ENCODE results near the gene AGBL1. TPM values are rescaled to one million over a fixed set of nuclear protein-coding genes. Genes with fewer than 3 reads are reported as not detected.

The AGBL1 gene
- total RNA-seq, 4 donors from 2014 or later, result 0.32 to 0.40 TPM; not detected in 2

- Histone ChIP-seq H3K27me3 (no peaks in the 10 kb centered on the region), H3K4me1 (no peaks in the 10 kb centered on the region), H3K9me3 (no peaks in the 10 kb centered on the region), H3K27ac (no peak overlapping the region), H3K36me3 (no peaks in the 10 kb centered on the region), H3K4me3 (no peak overlapping the region)
- DNase-seq, result no peak
- no peak for TF ChIP-seq EP300 (IDR thresholded peaks at IDR 0.05; ENCODE audit: low read depth)
- no peak for TF ChIP-seq POLR2A (IDR thresholded peaks at IDR 0.05)
- WGBS, 2 donors (ENCODE audit: low coverage in 1 of 2), result 80% methylated on average over 7 of the region's 7 CpGs; no CpG with 5 or more reads in 1 of the 2 donors
- in situ Hi-C loops (cut with MboI; ENCODE audit: low pct_ligation_motif_present in 1 of 4, low pct_unique_long_range_greater_than_20kb in 1 of 4, low sequenced_read_pairs in 3 of 4) (no loop called here), intact Hi-C loops (cut with DNase I; ENCODE audit: low total_unique reads) (no loop called here)
These were observed 734.2 kb downstream of the AGBL1 start for GRCh38 chr15:86813892-86814291.

- WGBS, 2 donors (ENCODE audit: low coverage in 1 of 2), result 81% methylated on average over 1 of the region's 1 CpG; no CpG with 5 or more reads in 1 of the 2 donors
- intact Hi-C loops (cut with DNase I; ENCODE audit: low total_unique reads) (no loop called here), in situ Hi-C loops (cut with MboI; ENCODE audit: low pct_ligation_motif_present in 1 of 4, low pct_unique_long_range_greater_than_20kb in 1 of 4, low sequenced_read_pairs in 3 of 4) (no loop called here)
- H3K9me3 ChIP-seq, result no peaks in the 10 kb centered on the region
- no peaks in the 10 kb centered on the region for H3K4me1 ChIP-seq
- no peak for DNase-seq
- no peak overlapping the region for H3K27ac ChIP-seq
- H3K36me3 ChIP-seq, result no peaks in the 10 kb centered on the region
- no peaks in the 10 kb centered on the region for H3K27me3 ChIP-seq
- TF ChIP-seq CTCF (IDR thresholded peaks at IDR 0.05) (no peak), POLR2AphosphoS5 (IDR thresholded peaks at IDR 0.05) (no peak), POLR2A (IDR thresholded peaks at IDR 0.05) (no peak), EP300 (IDR thresholded peaks at IDR 0.05; ENCODE audit: low read depth) (no peak)
- no peak overlapping the region for H3K4me3 ChIP-seq
These were observed 749.6 kb downstream of the AGBL1 start for GRCh38 chr15:86829245-86829644.

GRCh38 chr15:86830304-86830703, 750.6 kb downstream of the AGBL1 start:
- DNase-seq, result no peak
- no peak for TF ChIP-seq EP300 (IDR thresholded peaks at IDR 0.05; ENCODE audit: low read depth)
- TF ChIP-seq POLR2AphosphoS5 (IDR thresholded peaks at IDR 0.05), result no peak
- no peak for TF ChIP-seq CTCF (IDR thresholded peaks at IDR 0.05)
- no peak for TF ChIP-seq POLR2A (IDR thresholded peaks at IDR 0.05)
- Histone ChIP-seq H3K27ac (no peak overlapping the region), H3K4me1 (no peaks in the 10 kb centered on the region), H3K9me3 (no peaks in the 10 kb centered on the region), H3K27me3 (no peaks in the 10 kb centered on the region), H3K4me3 (no peak overlapping the region), H3K36me3 (no peaks in the 10 kb centered on the region)
- intact Hi-C loops (cut with DNase I; ENCODE audit: low total_unique reads) (no loop called here), in situ Hi-C loops (cut with MboI; ENCODE audit: low pct_ligation_motif_present in 1 of 4, low pct_unique_long_range_greater_than_20kb in 1 of 4, low sequenced_read_pairs in 3 of 4) (no loop called here)
- 89% methylated on average over 1 of the region's 1 CpG; no CpG with 5 or more reads in 1 of the 2 donors for WGBS, 2 donors (ENCODE audit: low coverage in 1 of 2)

- no peaks in the 10 kb centered on the region for H3K27me3 ChIP-seq
- intact Hi-C loops (cut with DNase I; ENCODE audit: low total_unique reads), result no loop called here
- H3K4me3 ChIP-seq, result no peak overlapping the region
- in situ Hi-C loops (cut with MboI; ENCODE audit: low pct_ligation_motif_present in 1 of 4, low pct_unique_long_range_greater_than_20kb in 1 of 4, low sequenced_read_pairs in 3 of 4), result no loop called here
- DNase-seq, result no peak
- TF ChIP-seq EP300 (IDR thresholded peaks at IDR 0.05; ENCODE audit: low read depth) (no peak), CTCF (IDR thresholded peaks at IDR 0.05) (no peak), POLR2A (IDR thresholded peaks at IDR 0.05) (no peak), POLR2AphosphoS5 (IDR thresholded peaks at IDR 0.05) (no peak)
- no peak overlapping the region for H3K27ac ChIP-seq
- WGBS, 2 donors (ENCODE audit: low coverage in 1 of 2), result 66 to 85% methylated on average over 2 of the region's 2 CpGs
- no peaks in the 10 kb centered on the region for H3K36me3 ChIP-seq
- no peaks in the 10 kb centered on the region for H3K9me3 ChIP-seq
- H3K4me1 ChIP-seq, result no peaks in the 10 kb centered on the region
These were observed 753.9 kb downstream of the AGBL1 start for GRCh38 chr15:86833595-86833994.

Data from transverse colon (tissue), 4 donors.